C1 segment of cervical spinal cord (tissue), 14 donors: ENCODE measurements around the gene RNF40.
"Not testable (repeated sequence)": the region's sequence is repeated elsewhere in the genome, so short reads cannot be mapped to it uniquely, and the experiment has no call there.

Experiments used
- DNase-seq, 14 donors: peaks; one replicate each; lab custom pipeline; 2025; lab: John Stamatoyannopoulos, UW

Gene RNF40

DNA sequence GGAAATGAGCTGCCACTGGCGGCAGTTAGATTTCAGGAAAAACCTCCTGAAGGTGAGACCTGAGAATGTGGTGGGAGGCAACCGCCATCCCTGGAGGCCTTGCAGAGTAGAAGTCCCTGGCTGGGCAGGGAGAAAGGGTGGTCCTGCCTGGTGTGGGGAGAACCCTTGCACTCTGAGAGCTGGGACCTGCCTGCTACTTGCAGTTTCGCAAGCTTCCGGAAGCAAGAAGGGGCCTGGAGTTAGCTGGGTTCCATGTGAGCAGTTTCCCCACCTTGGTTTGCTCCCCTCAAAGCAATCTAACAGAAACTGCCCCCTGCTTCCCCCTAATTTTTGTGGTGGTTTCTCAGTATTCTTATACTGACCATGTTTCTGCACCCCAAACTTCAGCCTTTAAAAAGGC, 18.4 kb downstream of the RNF40 start:
- no peak for DNase-seq

DNA sequence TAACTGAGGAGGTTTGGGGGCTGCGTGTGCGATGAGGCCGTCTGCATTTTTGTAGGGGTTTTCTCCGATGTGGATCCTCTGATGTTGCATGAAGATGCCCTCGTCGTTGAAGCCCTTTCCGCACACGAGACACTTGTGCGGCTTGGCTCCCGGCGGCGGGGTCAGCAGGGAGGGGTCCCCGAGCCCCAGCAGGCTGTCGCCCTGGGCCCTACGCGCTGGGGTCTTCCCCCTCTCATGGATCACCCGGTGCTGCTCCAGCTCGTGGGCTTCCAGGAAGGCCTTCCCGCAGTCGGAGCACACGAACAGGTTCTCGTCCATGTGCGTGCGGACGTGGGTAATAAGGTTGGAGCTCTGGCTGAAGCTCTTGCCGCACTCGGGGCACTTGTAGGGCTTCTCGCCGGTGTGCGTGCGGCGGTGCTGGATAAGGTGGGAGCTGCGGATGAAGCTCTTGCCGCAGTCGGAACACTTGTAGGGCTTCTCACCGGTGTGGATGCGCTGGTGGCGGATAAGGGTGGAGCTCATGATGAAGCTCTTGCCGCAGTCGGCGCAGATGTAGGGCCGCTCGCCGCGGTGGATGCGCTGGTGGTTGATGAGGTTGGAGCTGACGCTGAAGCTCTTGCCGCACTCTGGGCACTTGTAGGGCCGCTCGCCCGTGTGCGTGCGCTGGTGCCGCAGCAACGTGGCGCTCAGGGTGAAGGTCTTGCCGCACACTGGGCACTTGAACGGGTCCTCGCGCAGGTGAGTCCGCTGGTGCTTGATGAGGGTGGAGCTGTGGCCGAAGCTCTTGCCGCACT, 20.6 kb downstream of the RNF40 start:
- no peak for DNase-seq

DNA sequence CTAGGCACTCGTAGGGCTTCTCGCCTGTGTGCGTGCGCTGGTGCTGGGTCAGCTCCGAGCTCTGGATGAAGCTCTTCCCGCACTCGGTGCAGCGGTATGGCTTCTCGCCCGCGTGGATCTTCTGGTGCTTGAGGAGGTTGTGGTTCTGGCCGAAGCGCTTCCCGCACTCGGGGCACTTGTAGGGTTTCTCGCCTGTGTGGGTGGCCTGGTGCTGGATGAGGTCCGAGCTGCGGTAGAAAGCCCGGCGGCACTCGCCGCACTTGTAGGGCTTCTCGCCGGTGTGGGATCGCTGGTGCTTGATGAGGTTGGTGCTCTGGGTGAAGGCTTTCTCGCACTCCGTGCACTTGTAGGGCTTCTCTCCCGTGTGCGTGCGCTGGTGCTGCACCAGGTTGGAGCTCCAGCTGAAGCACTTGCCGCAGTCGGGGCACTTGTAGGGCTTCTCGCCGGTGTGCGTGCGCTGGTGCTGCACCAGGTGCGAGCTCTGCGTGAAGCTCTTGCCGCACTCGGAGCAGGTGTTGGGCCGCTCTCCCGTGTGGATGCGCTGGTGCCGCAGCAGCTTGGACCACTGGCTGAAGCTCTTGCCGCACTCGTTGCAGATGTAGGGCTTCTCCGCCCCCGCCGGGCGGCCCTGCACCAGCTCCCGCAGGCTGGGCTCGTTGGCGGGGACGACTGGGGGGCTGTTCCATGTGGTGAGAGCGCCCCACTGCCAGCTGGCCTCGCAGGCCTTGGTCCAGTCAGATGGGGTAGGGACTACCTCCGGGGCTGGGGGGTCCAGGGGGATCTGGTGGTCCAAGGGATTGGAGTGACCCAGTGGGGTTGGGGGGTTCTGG, 21.4 kb downstream of the RNF40 start:
- no peak for DNase-seq

DNA sequence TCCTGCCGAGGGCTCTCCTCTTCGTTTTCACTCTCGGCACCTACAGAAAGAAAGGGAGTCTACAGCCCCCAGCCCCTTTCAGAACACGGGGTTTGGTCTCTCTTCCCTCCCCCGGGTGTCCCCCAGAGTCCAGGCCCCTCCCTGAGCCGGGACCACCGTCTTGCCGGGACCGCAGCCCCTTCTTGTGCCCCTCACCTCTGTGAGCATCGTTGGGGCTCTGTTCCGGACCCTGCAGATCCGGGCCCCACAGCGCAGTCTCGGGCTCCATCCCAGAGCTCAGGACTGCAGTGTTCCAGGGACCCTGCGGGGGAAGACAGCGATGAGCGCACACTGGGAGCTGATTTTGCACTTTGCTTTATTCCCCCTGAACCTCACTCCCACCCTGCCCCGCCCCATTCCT, 22.1 kb downstream of the RNF40 start:
- DNase-seq, result no peak

DNA sequence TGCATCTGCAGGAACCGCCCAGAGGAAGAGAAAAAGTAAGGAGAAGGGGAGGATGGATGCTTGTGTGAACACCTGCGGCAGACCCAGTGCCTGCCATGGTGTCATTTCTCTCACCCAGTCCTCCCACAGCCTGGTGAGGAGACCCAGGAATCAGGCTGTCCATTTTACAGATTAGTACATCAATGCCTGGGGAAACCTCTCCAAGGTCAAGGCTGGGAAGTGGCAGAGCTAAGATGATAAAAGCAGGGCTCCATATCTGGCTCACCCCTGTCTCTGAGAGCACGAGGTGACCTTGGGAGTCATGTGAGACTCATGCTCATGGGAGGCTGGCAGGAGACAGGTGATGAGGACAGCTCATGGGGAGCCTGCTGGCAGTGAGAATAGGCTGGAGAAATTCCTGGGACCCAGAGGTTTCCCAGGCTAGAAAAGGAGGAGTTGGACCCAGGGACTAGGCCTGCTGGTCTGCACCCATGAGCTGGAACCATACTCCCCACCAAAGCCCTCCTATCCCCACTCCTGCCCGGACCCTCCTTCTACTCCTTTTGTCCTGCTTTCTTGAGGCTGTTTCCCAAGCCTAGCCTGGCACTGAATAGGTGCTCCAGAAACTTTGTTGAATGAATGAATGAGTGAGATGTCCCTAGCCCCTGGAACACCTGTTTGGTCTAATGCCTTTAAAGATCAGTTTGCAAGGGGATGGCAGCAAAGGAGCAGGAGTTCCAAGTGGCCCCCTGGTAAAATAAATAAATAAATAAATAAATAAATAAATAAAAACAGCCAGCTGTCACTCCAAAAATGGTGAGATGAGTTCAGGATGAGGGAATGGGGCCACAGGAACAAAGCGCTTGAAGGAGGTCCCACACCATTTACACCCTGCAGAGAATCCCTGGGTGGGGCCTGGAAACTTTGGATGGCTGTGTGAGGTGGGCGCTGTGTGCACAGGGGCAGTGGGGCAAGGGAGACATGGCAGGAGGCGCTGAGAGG, 23.3 kb downstream of the RNF40 start:
- no peak for DNase-seq

DNA sequence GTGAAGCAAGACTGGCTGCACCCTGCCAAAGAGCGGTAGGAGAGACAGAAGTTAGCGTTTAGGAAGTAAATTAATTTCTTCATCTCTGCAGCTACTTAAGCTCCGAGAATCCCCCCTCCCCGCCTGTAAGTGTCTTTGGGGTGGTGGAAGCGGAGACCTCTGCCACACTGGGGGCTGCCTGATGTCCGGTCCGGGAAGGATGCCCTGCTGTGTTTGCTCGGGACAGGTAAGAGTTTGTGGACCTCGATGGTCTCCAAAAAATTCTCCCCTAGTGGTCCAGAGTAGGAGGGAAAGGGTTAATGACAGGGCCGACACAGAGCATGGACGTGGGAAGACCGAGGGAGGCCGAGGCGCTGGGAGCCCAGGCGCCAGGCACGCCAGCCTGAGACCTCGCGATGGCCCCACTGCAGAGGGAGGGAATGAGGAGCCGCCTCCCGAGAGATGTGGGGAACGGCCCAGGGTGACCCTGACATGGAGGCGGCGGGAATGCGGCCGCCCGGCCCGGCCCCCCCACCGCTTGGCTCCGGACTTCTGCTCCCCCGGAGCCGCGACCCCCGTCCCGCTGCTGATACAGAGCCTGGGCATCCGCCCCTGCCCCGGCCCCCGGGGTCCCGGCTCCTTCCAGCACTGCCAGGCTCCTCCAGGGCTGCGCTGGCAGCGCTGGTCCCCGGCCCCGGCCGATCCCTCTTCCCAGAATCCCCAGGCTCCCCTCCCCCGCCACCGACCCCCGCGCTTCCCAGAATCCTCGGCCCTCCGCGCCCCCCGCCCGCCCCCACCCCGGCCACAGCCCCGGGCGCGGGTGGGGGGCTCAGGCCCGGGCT, 24.2 kb downstream of the RNF40 start:
- peak in 1 of 14 donors; percentile 36 for DNase-seq

DNA sequence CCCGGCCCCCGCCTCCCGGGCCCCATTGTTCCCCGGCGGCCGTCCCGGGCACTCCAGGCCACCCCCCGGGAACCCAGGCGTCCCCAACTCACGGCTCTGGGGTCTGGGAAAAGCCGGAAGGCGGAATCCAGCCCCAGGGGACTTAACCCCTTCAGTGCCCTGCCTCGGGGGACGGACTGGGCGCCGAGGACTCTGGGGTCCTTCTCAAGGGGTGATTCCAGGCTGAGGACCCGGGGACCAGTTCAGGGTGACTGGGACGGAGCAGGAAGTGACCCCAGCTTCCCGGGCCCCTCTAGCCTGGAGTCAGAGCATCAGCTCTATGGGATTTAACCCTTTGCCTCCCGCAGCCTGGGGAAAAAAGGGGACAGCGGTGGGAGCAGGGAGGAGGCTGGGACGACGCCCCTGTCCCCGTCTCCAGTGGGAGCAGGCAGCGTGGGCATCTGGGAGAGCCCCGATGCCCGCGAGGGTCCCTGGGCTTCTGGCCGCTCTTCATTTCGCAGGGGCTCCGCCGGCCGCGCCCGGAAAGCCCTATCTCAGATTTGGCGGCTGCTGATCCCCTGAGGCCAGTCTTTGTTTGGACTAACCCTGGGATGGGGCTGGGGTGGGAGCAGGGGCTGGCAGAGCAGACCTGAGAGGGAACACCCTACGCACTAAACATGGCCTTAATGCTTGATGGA, 25.0 kb downstream of the RNF40 start, which contains the start of gene ZNF629:
Gene ZNF629, minus strand, starts transcription at position 270 of the 677 bp plus-strand sequence. CDS start 2,723 bp downstream, outside the sequence.
- peak in 12 of 14 donors; percentile 51 to 84 (median 66) for DNase-seq

DNA sequence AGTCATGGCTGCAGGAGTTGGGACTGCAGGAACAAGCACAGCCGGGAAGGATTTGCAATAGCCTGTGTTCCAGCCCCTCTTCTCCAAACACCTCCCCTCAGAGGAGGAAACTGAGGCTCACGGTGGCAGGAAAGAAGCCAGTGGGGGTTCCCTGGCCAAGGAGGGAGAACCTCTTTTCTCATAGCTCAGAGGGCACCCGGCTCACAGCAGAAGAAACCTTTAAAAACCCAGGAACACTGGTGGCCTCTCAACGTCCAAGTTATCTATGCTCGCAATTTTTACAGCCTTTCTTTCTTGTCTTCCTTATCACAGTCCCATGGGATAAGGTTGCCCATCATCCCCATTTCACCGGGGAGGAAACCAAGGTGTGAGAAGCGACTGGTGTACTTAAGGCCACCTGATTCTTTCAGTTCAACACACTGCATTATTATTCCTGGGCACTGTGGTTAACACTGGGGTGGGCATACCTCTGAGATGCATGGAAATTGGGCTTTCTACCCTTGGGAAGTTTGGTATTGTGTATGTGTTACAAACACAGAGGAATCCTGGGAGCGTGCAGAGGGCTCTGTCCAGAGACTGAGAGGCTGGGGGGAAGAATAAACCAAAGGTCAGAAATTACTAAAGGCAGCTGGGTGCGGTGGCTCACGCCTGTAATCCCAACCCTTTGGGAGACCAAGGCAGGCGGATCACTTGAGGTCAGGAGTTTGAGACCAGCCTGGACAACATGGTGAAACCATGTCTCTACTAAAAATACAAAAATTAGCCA, 25.7 kb downstream of the RNF40 start:
- DNase-seq, result peak in 2 of 14 donors; percentile 28 to 59

DNA sequence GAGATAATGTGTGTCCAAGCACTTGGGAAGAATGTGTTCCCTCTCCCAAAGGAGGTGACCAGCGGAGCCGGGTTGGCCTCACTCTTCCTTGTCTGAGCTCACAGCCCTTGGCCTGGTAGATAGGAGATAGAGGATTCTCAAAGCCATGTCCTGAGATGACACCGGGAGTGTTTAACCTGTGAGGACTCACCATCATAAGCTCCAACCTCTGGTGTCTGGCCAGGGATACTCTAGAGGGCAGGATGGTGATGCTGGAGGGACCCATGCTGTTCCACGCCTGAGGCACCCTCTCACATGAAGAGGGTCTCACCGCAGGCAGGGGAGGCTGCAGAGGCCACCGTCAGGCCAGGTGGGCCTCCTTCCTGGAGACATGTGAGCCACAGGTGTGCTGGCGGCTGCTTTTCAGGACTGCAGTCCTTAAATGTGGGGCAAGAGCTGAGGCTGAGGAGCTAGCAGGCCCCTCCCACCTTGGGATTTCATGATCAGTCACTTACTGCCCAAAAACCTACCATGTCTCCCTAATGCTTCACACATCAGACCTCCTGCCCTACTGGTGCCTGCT, 31.5 kb downstream of the RNF40 start:
- DNase-seq, result no peak

DNA sequence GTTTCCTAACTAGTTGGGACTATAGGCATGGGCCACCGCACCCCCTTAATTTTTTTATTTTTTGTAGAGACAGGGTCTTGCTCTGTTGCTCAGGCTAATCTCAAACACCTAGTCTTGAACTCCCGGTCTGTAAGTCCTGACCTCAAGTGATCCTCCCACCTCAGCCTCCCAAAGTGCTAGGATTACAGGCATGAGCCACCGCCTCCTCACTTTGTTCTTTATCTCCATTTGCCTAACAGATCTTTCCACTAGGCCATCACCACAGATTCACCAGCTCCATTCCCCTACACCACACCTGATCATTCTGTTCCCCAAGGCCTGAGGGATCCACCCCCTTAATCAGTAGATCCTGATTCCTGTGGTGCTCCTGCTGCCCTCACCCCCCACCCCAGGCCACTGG, 32.5 kb downstream of the RNF40 start:
- DNase-seq, result no peak

DNA sequence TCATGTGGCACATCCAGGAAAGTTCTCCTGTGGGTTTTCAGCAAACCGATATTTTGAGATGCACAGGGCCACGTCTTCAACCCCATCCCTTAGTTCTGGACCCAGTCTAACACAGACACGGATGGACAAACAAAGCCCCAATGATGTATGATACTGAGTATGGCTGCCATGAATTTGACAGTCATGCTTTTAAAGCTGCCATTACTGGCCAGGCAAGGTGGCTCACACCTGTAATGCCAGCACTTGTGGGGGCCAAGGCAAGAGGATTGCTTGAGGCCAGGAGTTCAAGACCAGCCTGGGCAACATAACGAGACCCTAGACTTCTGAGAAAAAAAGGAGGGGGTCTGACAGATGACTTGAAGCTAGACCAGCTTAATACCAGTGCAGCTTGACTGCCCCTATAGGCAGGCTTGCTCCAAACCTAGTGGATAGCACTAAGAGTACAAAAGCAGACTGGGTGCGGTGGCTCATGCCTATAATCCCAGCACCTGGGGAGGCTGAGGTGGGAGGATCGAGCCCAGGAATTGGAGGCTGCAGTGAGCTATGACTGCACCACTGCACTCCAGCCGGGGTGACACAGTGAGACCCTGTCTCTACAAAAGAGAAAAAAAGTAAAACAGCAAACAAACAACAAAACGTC, 35.7 kb downstream of the RNF40 start:
- DNase-seq, result no peak

DNA sequence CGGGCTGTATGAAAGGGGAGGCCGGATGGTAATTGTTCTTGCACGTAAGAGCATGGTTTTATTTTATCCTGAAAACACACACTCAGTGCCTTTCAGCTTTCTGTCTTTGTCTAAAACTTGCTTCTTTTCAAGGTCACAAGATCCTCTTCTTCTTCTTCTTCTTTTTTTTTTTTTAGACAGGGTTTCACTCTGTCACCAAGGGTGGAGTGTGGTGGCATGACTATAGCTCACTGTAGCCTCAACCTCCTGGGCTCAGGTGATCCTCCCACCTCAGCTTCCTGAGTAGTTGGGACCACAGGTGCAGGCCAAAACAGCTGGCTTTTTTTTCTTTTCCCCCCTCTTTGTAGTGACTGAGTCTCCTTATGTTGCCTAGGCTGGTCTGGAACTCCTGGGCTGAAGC, 40.8 kb downstream of the RNF40 start:
- DNase-seq, result no peak

DNA sequence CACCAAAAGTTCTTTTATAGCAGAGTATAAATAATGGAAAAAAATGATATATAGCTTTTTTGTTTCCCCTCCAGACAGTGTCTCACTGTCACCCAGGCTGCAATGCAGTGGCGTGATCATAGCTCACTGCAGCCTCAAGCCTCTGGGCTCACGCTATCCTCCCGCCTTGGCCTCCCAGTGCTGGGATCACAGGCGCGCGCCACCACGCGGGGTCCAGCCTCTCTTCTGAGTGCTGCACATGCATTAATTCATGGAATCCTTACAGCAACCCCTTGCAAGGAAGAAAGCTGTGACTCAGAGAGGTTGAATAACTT, 42.9 kb downstream of the RNF40 start:
- DNase-seq, result no peak

DNA sequence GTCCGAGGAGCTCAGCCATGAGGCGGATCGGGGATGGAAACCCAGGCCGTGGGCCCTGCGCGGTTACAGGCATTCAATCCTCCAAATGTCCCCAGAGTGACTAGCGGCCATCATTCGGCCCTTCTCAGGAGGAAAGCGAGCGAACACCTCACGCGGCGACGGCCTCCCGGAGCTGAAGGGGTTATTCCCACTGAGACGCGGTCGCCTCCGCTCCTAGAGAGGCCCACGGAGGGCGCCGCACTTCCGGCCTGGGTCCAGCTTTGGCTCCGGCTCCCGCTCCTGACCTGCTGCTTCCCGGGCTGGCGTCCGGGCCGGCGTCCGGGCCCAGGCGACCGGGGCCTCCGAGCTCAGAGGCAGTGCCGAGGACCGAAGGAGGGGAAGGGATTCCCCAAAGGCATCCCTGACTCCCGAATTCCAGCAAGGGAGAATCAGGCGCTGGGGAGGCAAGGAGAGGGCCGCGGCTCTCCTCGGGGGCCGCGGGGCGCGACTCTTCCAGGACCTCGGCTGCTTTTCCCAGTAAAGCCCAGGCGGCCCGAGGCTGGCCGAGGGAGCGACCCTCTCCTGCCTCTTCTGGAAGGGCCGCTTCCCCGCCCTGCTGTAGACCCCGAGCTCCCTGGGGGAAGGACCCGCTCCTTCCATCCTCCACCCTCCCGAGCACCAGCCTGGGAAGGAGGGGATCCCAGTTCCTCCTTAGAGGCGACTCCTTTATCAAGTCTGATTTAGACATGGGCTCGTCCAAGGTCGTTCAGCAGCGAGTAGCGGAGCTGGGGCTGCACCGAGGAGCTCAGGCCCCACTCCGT, 43.4 kb downstream of the RNF40 start:
- peak in 13 of 14 donors; percentile 40 to 88 (median 81) for DNase-seq

DNA sequence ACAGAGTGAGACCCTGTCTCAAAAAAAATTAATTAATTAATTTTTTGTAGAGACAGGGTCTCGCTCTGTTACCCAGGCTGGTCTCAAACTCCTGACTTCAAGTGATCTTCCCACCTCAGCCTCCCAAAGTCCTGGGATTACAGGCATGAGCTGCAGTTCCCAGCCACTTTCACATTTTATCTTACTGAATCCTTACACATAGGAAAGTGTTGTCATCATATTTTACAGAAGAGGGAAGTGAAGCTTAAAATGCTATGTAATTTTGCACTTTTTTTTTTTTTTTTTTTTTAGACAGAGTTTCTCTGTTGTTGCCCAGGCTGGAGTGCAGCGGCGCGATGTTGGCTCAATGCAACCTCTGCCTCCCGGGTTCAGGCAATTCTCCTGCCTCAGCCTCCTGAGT, 46.0 kb downstream of the RNF40 start:
- DNase-seq, result no peak

DNA sequence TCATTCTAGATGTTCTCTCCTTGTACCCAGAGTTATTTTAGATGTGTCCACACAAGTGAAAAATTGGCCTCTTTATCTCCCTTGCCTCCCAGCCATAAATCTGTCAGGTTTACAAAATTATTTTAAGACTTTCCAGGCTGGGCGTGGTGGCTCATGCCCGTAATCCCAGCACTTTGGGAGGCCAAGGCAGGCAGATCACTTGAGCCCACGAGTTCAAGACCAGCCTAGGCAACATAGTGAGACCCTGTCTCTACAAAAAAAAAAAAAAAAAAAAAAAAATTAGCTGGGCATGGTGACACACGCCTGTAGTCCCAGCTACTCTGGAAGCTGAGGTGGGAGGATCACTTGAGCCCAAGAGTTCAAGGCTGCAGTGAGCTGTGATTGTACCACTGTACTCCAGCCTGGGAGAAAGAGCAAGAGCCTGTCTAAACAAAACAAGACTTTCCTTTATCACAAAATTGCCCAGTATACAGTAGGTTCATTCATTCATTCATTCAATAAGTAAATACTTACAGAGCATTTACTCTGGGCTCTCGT, 46.8 kb downstream of the RNF40 start:
- DNase-seq, result not testable (repeated sequence)

DNA sequence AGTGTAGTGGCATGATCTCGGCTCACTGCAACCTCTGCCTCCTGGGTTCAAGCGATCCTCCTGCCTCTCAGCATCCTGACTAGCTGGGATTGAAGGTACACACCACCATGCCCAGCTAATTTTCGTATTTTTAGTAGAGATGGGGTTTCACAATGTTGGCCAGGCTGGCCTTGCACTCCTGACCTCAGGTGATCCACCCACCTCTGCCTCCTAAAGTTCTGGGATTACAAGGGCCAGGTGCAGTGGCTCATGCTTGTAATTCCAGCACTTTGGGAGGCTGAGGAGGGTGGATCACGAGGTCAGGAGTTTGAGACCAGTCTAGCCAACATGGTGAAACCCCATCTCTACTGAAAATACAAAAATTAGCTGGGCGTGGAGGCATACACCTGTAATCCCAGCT, 47.6 kb downstream of the RNF40 start:
- not testable (repeated sequence) for DNase-seq

DNA sequence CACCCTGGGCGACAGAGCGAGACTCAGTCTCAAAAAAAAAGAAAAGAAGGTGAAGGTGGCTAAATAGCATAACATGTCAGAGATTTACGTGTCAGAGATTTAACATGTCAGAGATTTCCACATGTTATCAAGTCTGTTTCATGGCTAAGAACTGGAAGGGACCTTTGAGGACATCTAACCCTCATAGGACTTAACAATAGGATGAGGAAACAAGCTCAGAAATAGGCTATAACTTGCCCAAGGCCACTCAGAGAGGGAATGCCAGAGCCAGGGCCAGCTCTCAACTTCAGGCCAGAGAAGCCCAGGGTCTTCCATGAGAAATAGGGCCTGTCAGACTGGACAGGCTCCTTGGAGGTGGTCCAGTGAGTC, 51.7 kb downstream of the RNF40 start:
- DNase-seq, result no peak
